NCI-H1694 (cell line): ENCODE results near the gene PTPN1.
"Not testable (repeated sequence)": the region's sequence is repeated elsewhere in the genome, so short reads cannot be mapped to it uniquely, and the experiment has no call there.

ENCODE experiments used
- DNase-seq: peaks from one replicate; lab custom pipeline; 2025; lab: John Stamatoyannopoulos, UW

Gene PTPN1

GRCh38 chr20:50481741-50482140 lies 28.4 kb upstream of the PTPN1 start:
- DNase-seq, result no peak

- no peak for DNase-seq
Observed at GRCh38 chr20:50482396-50482981, 27.7 kb upstream of the PTPN1 start.

DNA sequence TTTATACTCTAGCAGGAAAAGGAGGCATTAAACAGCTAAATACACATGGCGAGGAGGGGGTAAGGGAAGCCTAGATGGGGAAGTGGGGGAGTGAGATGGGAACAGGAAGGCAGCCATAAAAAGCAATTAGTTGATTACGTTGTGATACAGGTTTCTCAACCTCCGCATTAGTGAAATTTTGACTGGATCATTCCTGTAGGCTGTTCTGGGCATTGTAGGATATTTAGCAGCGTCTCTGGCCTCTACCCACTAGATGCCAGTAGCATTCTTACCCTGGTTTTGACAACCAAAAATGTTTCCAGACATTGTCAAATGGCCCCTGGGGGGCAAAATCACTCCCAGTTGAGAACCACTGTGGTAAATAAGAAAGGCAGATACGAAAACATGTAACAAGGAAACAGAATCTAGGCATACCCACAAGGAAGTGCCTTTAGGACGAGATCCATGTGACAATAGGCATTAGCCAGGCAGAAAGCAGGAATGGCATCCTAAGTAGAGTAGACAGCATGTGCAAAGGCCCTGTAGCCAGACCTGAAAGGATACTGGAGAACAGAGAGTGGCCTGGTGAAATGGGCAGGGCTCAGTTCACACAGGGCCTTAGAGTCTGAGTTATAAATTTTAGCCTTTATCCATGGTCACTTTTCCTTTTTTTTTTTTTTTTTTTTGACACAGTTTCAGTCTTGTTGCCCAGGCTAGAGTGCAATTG lies 25.8 kb upstream of the PTPN1 start:
- DNase-seq, result no peak

GRCh38 chr20:50487397-50487796 lies 22.8 kb upstream of the PTPN1 start:
- DNase-seq, result no peak

DNA sequence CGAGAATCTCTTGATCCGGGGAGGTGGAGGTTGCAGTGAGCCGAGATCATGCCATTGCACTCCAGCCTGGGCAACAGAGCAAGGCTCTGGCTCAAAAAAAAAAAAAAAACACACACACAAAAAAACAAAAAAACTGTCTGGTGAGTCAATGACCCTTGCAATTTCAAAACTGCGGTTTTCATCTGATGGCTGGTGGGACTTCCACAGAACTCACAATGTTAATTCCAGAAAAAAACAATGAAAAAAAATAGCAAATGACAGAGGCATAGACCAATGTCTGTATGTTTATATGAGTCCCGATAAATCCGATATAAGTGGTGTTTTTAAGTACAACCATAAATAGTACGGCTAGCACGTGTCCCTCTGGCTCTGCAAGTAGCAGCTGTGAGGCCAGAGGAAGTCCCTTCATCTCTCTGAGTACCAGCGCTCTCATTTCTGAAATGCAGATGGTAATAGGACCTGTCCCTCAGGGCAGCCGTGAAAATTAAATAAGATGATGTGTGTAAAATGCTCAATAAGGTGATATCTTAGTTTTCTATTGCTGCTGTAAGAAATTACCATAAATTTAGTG lies 21.9 kb upstream of the PTPN1 start:
- no peak for DNase-seq

GRCh38 chr20:50491168-50491567 lies 19.0 kb upstream of the PTPN1 start:
- DNase-seq, result no peak

- no peak for DNase-seq
Observed at GRCh38 chr20:50491926-50492634, 18.1 kb upstream of the PTPN1 start.

DNA sequence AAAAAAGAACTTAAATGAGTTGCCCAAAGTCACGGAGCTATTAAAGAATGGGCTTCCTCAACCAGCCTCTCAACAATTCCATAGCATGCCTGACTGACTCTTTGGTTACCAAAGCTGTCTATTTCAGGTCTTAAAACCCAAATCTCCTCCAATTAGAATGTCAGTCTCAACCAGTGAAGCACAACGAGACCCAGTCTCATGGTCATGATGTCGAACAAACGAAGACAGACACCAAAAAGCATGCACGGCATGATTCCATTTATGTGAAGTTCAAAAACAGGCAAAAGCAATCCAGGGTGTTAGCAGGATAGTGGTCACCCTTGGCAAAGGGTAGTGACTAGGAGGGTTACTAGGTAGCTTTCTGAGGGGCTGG lies 16.3 kb upstream of the PTPN1 start:
- no peak for DNase-seq

GRCh38 chr20:50494428-50494827 lies 15.8 kb upstream of the PTPN1 start:
- DNase-seq, result no peak

GRCh38 chr20:50496773-50497385 lies 13.3 kb upstream of the PTPN1 start:
- no peak for DNase-seq

DNA sequence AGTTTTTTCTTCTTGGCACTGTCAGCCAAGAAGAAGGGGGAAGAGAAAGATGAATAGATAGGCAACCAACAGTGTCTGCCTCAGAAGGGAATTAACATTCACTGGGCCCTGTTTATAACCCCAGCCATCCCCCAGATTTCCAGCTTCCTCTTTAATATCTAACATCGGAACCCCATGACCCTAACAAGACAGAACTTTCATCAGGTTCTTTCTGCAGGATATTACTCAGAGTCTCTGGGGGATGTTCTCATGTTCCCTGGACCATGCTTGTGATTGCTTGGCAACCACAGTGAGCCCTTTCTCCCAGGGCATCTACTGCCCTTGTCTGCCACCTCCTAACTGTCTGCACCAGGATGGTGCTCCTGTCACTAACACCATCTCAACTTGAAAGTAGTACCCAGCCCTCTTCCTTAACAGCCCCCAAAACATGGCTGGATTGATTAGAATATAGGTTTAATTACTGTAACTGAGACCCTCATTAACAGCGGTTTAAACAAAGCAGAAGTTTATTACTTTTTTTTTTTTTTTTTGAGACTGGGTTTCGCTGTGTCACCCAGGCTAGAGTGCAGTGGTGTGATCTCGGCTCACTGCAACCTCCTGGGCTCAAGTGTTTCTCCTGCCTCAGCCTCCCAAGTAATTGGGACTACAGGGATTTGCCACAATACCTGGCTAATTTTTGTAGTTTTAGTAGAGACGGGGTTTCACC lies 12.0 kb upstream of the PTPN1 start:
- no peak for DNase-seq

- no peak for DNase-seq
Observed at GRCh38 chr20:50499938-50500337, 10.2 kb upstream of the PTPN1 start.

GRCh38 chr20:50501972-50502745 lies 8.0 kb upstream of the PTPN1 start:
- DNase-seq, result no peak

- no peak for DNase-seq
Observed at GRCh38 chr20:50504231-50504823, 5.9 kb upstream of the PTPN1 start.

DNA sequence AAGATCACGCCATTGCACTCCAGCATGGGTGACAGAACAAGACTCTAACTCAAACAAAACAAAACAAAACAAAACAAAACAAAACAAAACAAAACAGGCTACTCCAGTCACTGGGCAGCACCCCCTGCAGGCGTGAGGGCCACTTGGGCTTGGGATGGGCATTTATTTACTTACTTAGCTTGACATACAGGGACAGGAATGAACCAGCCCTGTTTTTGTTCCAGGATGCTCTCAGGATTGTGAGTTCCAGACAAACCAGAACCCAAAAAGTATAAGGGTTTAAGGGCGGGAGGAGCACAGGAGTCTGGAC lies 4.0 kb upstream of the PTPN1 start:
- no peak for DNase-seq

- DNase-seq, result not testable (repeated sequence)
Observed at GRCh38 chr20:50507745-50508144, 2.4 kb upstream of the PTPN1 start.

DNA sequence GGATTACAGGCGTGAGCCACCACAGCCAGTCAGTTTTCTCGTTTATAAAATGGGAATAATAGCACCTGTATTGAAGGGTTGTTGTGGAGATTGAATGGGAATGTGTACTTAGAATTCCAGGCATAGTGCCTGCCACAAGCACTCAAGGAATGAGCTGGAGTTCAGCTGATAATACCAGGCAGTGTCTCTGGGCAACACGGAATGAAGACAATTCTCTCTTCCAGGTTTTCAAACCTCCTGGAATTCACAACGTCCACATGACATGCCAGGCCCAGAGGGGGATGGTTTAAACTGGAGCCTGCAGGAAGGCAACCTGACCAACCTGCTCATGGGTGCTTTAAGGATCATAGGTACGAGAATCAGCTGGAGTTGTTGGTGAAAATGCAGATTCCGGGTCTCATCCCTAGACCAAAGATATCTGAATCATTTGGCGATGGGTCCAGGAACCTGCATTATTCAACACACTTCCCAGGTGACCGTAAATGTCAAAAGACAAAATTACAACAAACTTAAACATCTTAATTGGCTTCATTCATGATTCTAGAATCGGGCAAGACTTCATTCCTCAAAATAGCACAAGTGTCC lies 1.9 kb upstream of the PTPN1 start:
- DNase-seq, result no peak

DNA sequence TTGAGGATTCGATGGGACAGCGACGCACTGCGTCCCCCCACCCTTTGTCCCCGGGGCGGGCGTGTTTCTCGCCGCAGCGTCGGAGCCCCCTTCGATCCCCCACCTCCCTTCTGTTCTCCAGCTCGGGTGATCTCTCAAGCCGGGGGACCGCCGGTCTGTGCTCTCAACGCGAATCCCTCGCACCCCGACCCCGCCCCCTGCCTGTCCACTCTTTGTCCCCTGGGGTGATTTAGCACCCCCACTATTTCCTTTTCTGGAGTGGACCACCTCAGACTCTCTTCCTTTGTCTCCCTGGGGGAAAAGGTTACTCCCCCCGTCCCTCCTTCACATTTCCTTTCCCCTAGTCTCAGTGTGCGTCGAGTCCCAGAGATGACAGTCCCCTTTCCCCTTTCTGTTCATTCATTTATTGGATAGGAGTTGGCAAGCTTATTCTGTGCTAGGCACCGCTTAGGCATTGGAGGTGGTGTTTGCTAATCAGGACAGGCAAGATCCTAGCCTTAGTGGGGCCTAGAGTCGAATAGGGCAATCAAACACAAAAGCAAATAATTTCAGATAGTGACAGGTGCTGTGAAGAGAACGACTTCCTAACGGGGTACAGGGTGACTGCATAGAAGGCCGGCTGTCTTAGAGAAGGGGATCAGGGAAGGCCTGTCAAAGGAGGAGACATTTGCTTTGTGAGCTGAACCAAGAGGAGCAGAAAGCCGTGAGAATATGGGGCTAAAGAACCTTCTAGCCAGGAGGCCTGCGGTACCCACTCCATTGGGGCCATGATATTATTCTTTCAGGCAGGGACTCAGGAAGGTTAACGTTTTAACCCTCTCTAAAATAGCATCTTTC lies 741 bp downstream of the PTPN1 start:
- no peak for DNase-seq

DNA sequence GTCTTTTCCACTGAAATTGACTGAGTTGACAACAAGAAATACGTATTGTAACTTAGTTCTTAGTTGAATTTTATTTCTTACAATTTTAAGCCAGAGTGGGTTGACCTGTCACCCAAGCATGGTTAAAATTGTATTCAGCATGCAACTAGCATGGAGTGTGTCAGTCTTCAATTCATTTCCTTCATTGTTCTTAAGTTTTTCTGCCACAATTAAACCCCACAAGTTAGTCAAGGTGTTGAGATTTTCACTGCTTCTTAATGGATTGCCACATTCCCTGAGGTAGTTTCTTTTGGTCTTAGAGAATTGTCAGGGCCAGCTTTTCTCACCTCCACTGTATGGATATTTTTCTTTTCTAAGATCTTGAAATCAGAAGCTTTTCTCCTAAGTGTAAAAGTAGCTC lies 2.1 kb downstream of the PTPN1 start:
- no peak for DNase-seq
